Liver (tissue), 3 donors: ENCODE results near the gene GCN1.

ENCODE experiments used
- FOXA1 ChIP-seq: IDR thresholded peaks from 2 replicates; pipeline ENCODE4 v1.6.1; 2016; ENCODE audit warnings: antibody characterized with exemption
- HNF4A ChIP-seq, 2 donors: conservative IDR thresholded peaks; 2 replicates each; pipeline ENCODE4 v1.6.1; 2016; ENCODE audit warnings: antibody characterized with exemption in 2 of 2, mild to moderate bottlenecking in 2 of 2
- SP1 ChIP-seq: IDR thresholded peaks from 2 replicates; pipeline ENCODE4 v1.6.1; 2018; ENCODE audit warnings: antibody characterized with exemption, mild to moderate bottlenecking
- TAF1 ChIP-seq: conservative IDR thresholded peaks from 2 replicates; pipeline ENCODE4 v1.6.1; 2016; ENCODE audit warnings: antibody characterized with exemption, mild to moderate bottlenecking
- YY1 ChIP-seq: IDR thresholded peaks from 2 replicates; pipeline ENCODE4 v1.6.1; 2016; ENCODE audit warnings: antibody characterized with exemption, mild to moderate bottlenecking
- TF ChIP-seq, protein P1 (sequence below): fragments of 150-350 bp; IDR thresholded peaks from 2 replicates; pipeline ENCODE4 v1.5.1; 2017; ENCODE audit warnings: improper control_type of control experiment, low read depth, low read length; ENCODE audit not compliant: missing input control
- TF ChIP-seq, protein P2 (sequence below): IDR thresholded peaks from 2 replicates; pipeline ENCODE4 v1.6.1; 2016; ENCODE audit warnings: antibody characterized with exemption
- TF ChIP-seq, protein P3 (sequence below): IDR thresholded peaks from 2 replicates; pipeline ENCODE4 v1.6.1; 2016; ENCODE audit warnings: antibody characterized with exemption, mild to moderate bottlenecking
- donor health status: healthy.
- donor health status: healthy.

DNA sequence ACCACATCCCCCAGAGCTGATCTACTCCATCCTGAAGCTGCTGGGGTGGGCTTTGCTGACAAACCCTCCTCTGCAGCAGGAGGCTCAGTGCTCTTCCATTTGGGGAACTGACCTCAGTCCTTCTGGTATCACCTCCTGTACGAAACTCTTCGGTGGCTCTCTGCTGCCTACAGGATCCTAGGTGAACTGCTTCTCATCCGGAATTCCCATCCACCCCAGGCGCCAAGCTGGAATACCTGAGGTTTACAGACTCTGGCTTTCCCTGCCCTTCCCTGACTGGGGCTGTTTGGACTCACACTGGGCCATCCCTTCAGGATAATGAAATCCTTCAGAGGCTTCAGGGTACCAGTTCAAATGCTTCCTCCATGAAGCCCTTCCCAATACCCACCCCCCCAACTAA lies 26.2 kb downstream of the GCN1 start:
- TF ChIP-seq, protein P1, sequence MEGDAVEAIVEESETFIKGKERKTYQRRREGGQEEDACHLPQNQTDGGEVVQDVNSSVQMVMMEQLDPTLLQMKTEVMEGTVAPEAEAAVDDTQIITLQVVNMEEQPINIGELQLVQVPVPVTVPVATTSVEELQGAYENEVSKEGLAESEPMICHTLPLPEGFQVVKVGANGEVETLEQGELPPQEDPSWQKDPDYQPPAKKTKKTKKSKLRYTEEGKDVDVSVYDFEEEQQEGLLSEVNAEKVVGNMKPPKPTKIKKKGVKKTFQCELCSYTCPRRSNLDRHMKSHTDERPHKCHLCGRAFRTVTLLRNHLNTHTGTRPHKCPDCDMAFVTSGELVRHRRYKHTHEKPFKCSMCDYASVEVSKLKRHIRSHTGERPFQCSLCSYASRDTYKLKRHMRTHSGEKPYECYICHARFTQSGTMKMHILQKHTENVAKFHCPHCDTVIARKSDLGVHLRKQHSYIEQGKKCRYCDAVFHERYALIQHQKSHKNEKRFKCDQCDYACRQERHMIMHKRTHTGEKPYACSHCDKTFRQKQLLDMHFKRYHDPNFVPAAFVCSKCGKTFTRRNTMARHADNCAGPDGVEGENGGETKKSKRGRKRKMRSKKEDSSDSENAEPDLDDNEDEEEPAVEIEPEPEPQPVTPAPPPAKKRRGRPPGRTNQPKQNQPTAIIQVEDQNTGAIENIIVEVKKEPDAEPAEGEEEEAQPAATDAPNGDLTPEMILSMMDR, result no peak
- TF ChIP-seq YY1 (no peak), HNF4A (conservative IDR thresholded peaks at IDR 0.05) (no peak), TAF1 (no peak), SP1 (no peak), FOXA1 (no peak)
- TF ChIP-seq, protein P2, sequence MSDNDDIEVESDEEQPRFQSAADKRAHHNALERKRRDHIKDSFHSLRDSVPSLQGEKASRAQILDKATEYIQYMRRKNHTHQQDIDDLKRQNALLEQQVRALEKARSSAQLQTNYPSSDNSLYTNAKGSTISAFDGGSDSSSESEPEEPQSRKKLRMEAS, result no peak
- TF ChIP-seq, protein P3, sequence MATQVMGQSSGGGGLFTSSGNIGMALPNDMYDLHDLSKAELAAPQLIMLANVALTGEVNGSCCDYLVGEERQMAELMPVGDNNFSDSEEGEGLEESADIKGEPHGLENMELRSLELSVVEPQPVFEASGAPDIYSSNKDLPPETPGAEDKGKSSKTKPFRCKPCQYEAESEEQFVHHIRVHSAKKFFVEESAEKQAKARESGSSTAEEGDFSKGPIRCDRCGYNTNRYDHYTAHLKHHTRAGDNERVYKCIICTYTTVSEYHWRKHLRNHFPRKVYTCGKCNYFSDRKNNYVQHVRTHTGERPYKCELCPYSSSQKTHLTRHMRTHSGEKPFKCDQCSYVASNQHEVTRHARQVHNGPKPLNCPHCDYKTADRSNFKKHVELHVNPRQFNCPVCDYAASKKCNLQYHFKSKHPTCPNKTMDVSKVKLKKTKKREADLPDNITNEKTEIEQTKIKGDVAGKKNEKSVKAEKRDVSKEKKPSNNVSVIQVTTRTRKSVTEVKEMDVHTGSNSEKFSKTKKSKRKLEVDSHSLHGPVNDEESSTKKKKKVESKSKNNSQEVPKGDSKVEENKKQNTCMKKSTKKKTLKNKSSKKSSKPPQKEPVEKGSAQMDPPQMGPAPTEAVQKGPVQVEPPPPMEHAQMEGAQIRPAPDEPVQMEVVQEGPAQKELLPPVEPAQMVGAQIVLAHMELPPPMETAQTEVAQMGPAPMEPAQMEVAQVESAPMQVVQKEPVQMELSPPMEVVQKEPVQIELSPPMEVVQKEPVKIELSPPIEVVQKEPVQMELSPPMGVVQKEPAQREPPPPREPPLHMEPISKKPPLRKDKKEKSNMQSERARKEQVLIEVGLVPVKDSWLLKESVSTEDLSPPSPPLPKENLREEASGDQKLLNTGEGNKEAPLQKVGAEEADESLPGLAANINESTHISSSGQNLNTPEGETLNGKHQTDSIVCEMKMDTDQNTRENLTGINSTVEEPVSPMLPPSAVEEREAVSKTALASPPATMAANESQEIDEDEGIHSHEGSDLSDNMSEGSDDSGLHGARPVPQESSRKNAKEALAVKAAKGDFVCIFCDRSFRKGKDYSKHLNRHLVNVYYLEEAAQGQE, result no peak
